Measurements from ENCODE around the gene TMEM51.

Gene TMEM51

DNA sequence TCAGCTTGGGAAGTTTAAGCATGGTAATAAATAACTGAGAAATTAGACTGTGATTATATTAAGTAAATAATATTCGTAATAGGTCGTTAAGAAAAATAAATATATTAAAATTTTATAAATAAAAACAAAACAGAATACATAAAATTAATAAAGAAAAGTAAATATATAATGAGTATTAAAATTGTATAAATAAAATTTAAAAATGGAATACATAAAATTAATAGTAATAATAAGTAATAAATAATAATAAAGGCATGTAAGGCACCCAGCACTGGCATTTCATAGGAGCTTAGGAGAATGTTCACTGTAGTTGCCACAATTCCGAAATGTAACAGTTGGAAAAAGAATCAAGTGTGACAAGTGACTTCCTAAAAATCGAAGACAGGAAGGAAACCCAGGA, 47.7 kb downstream of the TMEM51 start:
- no peak overlapping the region for H3K4me3 ChIP-seq (ENCODE audit: control insufficient read depth, low read depth, low read length)
- TF ChIP-seq CTCF (conservative IDR thresholded peaks at IDR 0.05; ENCODE audit: control insufficient read depth, insufficient read depth, low read depth, low read length): no peak
- no peak for DNase-seq (ENCODE audit: low read depth)

- H3K4me3 ChIP-seq (ENCODE audit: control insufficient read depth, low read depth, low read length): no peak overlapping the region
- DNase-seq (ENCODE audit: low read depth): no peak
- TF ChIP-seq CTCF (conservative IDR thresholded peaks at IDR 0.05; ENCODE audit: control insufficient read depth, insufficient read depth, low read depth, low read length): no peak
Observed at GRCh38 chr1:15201849-15202551, 48.5 kb downstream of the TMEM51 start.

DNA sequence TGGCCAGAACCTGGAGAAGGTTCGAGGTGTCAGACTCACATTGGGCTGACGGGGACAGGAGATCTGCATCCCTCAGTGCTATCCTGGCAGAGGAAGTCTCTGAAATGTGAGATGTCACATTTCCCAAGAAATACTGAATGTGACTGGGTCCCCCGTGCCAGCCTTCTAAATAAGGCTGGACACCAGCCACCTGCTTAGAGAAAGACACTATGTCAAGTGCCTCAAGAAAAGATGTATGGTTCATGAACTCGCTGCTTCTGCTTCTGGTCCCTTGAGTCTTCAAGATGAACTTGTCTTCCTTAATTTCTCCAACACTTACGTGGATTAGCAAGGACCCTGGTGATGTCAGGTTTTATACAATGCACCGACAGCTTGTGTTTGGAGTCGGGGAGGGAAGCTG, 51.4 kb downstream of the TMEM51 start:
- TF ChIP-seq CTCF (conservative IDR thresholded peaks at IDR 0.05; ENCODE audit: control insufficient read depth, insufficient read depth, low read depth, low read length): no peak
- no peak for DNase-seq (ENCODE audit: low read depth)
- H3K4me3 ChIP-seq (ENCODE audit: control insufficient read depth, low read depth, low read length): no peak overlapping the region

DNA sequence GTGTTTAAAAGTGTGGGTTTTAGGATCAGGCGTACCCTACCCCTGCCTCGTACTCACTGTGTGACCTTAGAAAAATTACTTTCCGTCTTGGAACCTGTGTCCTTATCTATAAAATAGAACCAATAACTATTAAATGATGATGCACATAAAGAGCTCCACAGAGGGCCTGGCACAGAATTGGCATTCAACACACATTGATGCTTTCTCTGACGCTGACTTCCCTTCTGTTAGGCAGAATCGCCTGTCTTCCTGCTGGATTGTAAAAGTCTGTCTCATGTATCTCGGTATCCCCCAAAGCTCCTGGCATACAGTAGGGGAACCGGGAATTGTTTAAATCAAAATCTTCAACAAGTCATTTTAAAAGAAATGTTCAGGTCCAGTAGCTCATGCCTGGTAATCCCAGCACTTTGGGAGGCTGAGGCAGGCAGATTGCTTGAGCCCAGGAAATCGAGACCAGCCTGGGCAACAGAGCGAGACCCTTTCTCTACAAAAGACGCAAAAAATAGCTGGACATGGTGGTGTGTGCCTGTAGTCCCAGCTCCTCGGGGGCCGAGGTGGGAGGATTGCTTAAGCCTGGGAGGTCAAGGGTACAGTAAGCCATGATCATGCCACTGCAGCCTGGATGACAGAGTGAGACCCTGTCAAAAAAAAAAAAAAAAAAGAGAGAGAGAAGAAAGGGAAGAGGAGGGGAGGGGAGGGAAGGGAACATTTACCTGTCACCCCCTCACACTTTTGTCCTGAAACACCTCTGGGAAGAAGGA, 52.2 kb downstream of the TMEM51 start:
- TF ChIP-seq CTCF (conservative IDR thresholded peaks at IDR 0.05; ENCODE audit: control insufficient read depth, insufficient read depth, low read depth, low read length): no peak
- no peak for DNase-seq (ENCODE audit: low read depth)
- no peak overlapping the region for H3K4me3 ChIP-seq (ENCODE audit: control insufficient read depth, low read depth, low read length)

- DNase-seq (ENCODE audit: low read depth): no peak
- no peak overlapping the region for H3K4me3 ChIP-seq (ENCODE audit: control insufficient read depth, low read depth, low read length)
- no peak for TF ChIP-seq CTCF (conservative IDR thresholded peaks at IDR 0.05; ENCODE audit: control insufficient read depth, insufficient read depth, low read depth, low read length)
Observed at GRCh38 chr1:15206418-15207030, 53.0 kb downstream of the TMEM51 start.

DNA sequence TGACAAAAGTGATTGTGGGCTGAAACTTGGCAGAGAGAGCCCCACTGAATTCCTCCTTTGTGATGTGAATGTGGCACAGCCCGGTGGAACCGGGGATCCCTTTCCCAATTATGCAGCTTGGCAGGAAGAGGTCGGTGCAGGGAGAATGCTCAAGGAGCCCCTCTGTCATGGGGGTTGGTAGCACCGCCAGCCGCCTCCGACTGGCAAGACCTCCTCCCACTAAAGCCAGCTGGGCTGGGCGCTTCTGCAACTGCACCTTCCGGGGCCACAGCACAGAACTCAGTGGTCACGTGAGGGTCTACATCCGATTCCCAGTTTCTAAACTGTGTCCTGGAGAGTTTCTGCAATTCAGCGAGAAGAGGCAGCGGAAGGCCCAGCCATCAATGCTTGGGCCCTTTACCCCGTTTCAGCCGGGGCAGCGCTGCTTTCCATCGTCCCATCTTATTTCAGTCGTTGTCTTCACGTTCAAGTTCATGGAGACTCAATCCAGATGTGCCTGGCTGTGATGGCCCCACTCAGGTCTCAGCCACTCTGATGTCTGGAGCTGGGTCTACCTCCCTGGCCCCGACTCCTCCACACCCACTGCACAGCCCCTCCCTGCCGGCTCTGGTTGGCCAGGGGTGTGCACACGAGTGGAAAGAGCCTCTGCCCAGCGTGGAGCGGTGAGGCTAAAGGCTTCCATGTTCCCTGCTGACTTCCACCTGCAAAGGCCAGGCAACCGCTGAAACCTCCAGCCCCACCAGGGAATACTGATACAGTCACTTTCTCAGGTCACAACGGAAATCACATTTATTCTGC, 53.7 kb downstream of the TMEM51 start:
- TF ChIP-seq CTCF (conservative IDR thresholded peaks at IDR 0.05; ENCODE audit: control insufficient read depth, insufficient read depth, low read depth, low read length): no peak
- no peak for DNase-seq (ENCODE audit: low read depth)
- H3K4me3 ChIP-seq (ENCODE audit: control insufficient read depth, low read depth, low read length): no peak overlapping the region
